Measurements from ENCODE around the gene KCNK4.

KCNK4 gene

GRCh38 chr11:64268025-64268892 lies 22.8 kb upstream of the KCNK4 start:
- no peak for DNase-seq (ENCODE audit: extremely low read depth in 1 of 2, low read depth in 1 of 2)

GRCh38 chr11:64268893-64269539 lies 22.1 kb upstream of the KCNK4 start:
- peak in 1 of 2 donors; percentile 14 for DNase-seq (ENCODE audit: extremely low read depth in 1 of 2, low read depth in 1 of 2)

- DNase-seq (ENCODE audit: extremely low read depth in 1 of 2, low read depth in 1 of 2) = peak; percentile 98
These were observed 21.4 kb upstream of the KCNK4 start for GRCh38 chr11:64269540-64270220.

GRCh38 chr11:64275031-64275800 lies 15.9 kb upstream of the KCNK4 start:
- DNase-seq (ENCODE audit: extremely low read depth in 1 of 2, low read depth in 1 of 2) = no peak

- DNase-seq (ENCODE audit: extremely low read depth in 1 of 2, low read depth in 1 of 2) = no peak
These were observed 15.3 kb upstream of the KCNK4 start for GRCh38 chr11:64275841-64276240.

- no peak for DNase-seq (ENCODE audit: extremely low read depth in 1 of 2, low read depth in 1 of 2)
These were observed 14.3 kb upstream of the KCNK4 start for GRCh38 chr11:64276653-64277431.

GRCh38 chr11:64278576-64279190 lies 12.4 kb upstream of the KCNK4 start:
- no peak for DNase-seq (ENCODE audit: extremely low read depth in 1 of 2, low read depth in 1 of 2)

- DNase-seq (ENCODE audit: extremely low read depth in 1 of 2, low read depth in 1 of 2) = no peak
These were observed 8.9 kb upstream of the KCNK4 start for GRCh38 chr11:64281957-64282770.

GRCh38 chr11:64283092-64283491 lies 8.0 kb upstream of the KCNK4 start:
- no peak for DNase-seq (ENCODE audit: extremely low read depth in 1 of 2, low read depth in 1 of 2)

- peak; percentile 87 to 91 for DNase-seq (ENCODE audit: extremely low read depth in 1 of 2, low read depth in 1 of 2)
These were observed 6.8 kb upstream of the KCNK4 start, which contains the start of gene BAD for GRCh38 chr11:64284048-64284961. Gene BAD (minus strand): TSS chr11:64284665. CDS start chr11:64284368, 297 bp downstream.

- DNase-seq (ENCODE audit: extremely low read depth in 1 of 2, low read depth in 1 of 2) = peak; percentile 79 to 82
These were observed 5.9 kb upstream of the KCNK4 start, which contains the start of gene GPR137 for GRCh38 chr11:64284962-64285884. Gene GPR137 (plus strand): TSS chr11:64285848. CDS start chr11:64286525, 677 bp downstream.

GRCh38 chr11:64285885-64286800 lies 5.0 kb upstream of the KCNK4 start:
- DNase-seq (ENCODE audit: extremely low read depth in 1 of 2, low read depth in 1 of 2) = no peak

GRCh38 chr11:64286801-64287159 lies 4.3 kb upstream of the KCNK4 start:
- no peak for DNase-seq (ENCODE audit: extremely low read depth in 1 of 2, low read depth in 1 of 2)

- no peak for DNase-seq (ENCODE audit: extremely low read depth in 1 of 2, low read depth in 1 of 2)
These were observed 3.3 kb upstream of the KCNK4 start for GRCh38 chr11:64287676-64288352.

GRCh38 chr11:64288353-64288750 lies 2.8 kb upstream of the KCNK4 start:
- no peak for DNase-seq (ENCODE audit: extremely low read depth in 1 of 2, low read depth in 1 of 2)
